ENCODE data around the gene KCNK16.

Gene KCNK16

GRCh38 chr6:39322306-39322850, at the start of gene KCNK16:
KCNK16 (minus strand) TSS chr6:39322702; CDS start chr6:39322540, 162 bp downstream.
- DNase-seq = no peak

GRCh38 chr6:39370390-39370789, 47.9 kb upstream of the KCNK16 start:
- no peak for DNase-seq

- no peak for DNase-seq
Observed at GRCh38 chr6:39369987-39370386, 47.5 kb upstream of the KCNK16 start.

- DNase-seq = no peak
Observed at GRCh38 chr6:39367700-39368099, 45.2 kb upstream of the KCNK16 start.

- DNase-seq = no peak
Observed at GRCh38 chr6:39366931-39367618, 44.6 kb upstream of the KCNK16 start.

GRCh38 chr6:39365281-39366074, 43.0 kb upstream of the KCNK16 start:
- DNase-seq = no peak

GRCh38 chr6:39363280-39363679, 40.8 kb upstream of the KCNK16 start:
- no peak for DNase-seq

GRCh38 chr6:39362487-39362865, 40.0 kb upstream of the KCNK16 start:
- DNase-seq = no peak

- DNase-seq = peak; percentile 37
Observed at GRCh38 chr6:39361657-39362486, 39.4 kb upstream of the KCNK16 start.

GRCh38 chr6:39360378-39360777, 37.9 kb upstream of the KCNK16 start:
- no peak for DNase-seq

- DNase-seq = no peak
Observed at GRCh38 chr6:39357998-39358686, 35.6 kb upstream of the KCNK16 start.

GRCh38 chr6:39353698-39354315, 31.3 kb upstream of the KCNK16 start:
- DNase-seq = no peak

- no peak for DNase-seq
Observed at GRCh38 chr6:39350723-39351505, 28.4 kb upstream of the KCNK16 start.

GRCh38 chr6:39348740-39349139, 26.2 kb upstream of the KCNK16 start:
- no peak for DNase-seq

GRCh38 chr6:39347906-39348585, 25.5 kb upstream of the KCNK16 start:
- DNase-seq = peak; percentile 51

- DNase-seq = no peak
Observed at GRCh38 chr6:39347206-39347605, 24.7 kb upstream of the KCNK16 start.

GRCh38 chr6:39344821-39345280, 22.3 kb upstream of the KCNK16 start:
- no peak for DNase-seq

- DNase-seq = no peak
Observed at GRCh38 chr6:39343396-39343870, 20.9 kb upstream of the KCNK16 start.

GRCh38 chr6:39342692-39343395, 20.3 kb upstream of the KCNK16 start:
- DNase-seq = no peak

- no peak for DNase-seq
Observed at GRCh38 chr6:39341937-39342336, 19.4 kb upstream of the KCNK16 start.
